Retina (tissue), 1 donor: ENCODE data around the gene ZKSCAN8.

Source experiments
- DNase-seq: peaks from one replicate; pipeline ENCODE4 v3.0.0-alpha.2; 2016

The ZKSCAN8 gene

DNA sequence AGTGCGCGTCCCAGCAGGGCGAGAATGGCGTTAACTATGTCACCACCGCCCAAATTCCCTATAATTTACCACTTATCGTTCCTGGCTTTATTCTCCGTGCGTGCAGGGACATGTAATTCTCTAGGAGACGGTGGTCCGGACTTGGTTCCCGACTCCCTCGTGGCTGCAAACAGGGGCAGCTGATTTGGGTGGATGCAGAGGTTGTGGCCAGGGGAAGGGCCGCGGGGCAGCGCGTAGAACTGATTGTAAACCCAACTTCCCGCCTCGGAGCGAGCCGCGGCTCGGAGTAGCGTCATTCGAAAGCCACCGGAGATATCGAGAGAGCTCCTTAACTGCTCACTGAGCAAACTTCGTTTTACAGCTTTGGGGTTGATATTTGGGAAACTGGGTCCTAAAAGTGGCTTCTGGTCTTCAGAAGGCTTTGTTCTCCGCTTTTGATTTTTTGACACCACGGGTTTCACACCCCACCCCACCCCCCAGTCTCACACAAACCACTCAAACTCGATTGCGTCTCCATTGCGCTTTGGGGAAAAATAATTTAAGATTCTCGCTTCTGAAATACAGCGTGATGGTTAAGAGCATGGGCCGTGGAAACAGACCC lies 65.9 kb downstream of the ZKSCAN8 start:
- DNase-seq = peak; percentile 80

DNA sequence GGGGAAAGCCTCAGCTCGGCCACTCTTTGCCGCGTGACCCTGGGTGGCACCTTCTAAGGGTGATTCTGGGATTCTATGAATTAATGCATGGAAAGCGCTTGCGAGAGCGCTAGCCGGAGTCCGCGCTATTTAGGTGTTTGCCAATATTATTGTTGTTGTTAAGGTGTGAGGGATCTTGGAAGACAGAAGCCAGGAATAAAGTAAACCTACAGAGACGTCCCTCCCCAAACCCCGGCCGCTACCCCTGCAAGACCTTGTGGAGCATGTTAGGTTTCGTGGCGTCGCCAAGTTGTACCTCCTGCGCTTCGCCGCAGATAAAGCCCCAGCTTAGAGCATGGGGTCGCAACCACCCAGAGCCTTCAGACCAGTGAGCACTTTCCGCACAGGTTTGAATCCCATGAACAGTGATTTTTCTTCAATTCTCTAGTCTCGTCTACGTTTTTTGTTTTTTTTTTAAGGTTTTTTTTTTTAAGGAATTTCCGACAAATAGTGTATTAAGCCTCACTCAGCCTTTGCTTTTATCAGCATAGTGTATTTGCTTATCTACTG lies 66.5 kb downstream of the ZKSCAN8 start:
- DNase-seq = peak; percentile 72
